Globus pallidus (tissue), 1 donor: Measurements from ENCODE around the gene TCP11.
A peak's percentile ranks its signal among the peaks of the same experiment; 100 is the strongest.
"Not testable (repeated sequence)": the region's sequence is repeated elsewhere in the genome, so short reads cannot be mapped to it uniquely, and the experiment has no call there.

Experiments used
- DNase-seq: peaks from one replicate; pipeline ENCODE4 v3.0.0-alpha.2; 2015; ENCODE audit warnings: low spot score

TCP11 gene

DNA sequence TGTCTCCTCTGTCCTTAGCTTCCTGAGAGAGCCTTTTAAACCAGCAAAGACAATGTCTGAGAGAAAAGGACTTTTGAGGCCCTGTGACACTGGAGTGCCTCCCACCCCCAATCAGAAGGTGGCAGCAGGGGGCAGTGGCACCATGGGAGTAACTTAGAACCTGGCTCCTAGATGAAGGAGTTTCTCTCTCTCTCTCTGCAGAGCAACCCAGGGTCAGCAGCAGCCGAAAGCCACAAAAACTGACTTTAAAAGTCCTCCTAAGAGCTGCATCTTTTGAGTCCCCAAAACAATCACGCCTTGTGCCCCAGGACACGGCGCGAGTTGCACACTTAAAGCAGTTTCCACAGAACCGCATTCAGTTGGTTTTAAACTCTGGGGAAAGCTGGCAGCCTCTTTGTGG, 5.3 kb upstream of the TCP11 start:
- DNase-seq, result peak; percentile 70

DNA sequence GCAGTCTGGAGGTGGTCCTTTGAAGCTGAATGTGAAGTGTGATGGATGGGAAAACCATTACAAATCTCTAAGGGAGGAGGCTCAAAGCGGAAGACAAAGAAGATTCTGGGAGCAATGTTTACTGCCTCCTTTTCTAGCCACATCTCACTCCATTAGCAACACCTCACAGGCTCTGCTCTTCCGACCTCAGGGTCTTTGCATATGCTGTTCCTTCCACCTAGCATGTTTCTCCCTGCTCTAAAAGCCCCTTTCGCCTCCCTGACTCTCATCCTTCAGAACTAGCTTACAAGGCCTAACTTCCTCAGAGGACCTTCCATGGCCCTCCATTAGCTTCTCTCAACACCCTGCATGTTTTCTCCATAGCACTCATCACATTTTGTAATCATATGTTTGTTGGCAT, 4.6 kb upstream of the TCP11 start:
- no peak for DNase-seq

DNA sequence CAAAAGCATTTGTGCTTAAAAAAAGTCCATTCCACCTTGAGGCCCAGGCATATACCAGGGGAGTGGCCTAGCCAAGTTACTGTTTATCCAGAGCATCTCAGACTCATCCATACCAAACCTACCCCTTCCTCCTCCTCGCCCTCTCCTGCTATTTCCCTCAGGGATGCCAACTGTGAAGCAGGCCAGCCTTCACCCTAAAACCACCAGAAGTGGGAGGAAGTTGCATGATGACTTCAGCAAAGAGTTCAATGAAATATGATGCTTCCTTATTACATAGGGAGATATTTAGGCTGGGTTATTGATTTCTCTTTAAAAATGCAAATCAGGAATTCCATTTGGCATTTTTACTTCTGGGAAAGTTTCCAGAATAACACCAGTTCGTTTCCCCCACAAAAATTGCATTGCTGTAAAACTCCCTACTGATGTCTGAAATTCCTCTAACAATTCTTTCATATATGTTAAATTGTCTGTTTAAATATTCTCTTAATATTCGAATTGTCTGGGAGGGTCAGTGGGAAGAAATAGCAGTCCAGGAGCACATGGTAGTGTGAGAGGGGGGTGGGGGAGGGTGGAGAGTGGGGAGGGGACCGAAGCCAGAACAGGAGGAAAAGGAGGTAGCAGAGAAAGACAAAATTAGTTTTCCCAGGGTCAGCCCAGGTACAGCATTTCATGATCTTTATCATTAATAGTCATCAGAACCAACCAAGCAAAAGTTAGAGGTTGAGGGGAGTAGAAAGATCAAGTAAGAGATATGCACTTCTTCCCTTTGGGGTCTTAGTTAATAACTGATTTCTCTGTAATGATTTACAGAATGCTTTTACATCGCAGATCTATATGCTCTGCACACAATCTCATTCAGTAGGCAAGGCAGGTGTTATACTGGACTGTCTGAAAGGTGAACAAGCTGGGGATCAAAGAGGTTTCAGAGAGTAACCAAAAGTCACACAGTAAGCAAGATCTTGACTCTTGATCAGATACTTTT, 1.7 kb upstream of the TCP11 start:
- DNase-seq, result no peak

DNA sequence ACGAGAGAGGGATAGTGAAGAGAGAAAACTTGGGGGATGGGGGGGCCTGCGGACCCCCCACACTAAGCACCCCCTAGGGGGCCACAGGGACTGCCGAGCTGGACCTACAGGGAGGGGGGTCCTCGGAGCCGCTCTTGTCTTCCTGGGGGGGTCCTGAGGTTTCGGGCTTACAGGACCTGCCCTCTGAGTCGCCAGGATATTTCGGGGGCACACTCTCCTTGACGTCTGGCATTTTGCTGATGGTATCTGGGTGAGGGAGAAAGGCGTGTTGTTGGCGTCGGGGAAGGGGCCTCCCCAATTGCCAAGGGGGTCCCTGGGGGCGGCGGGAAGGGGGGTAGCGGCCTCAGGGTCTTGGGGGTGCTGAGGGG, 516 bp downstream of the TCP11 start:
- DNase-seq, result no peak

DNA sequence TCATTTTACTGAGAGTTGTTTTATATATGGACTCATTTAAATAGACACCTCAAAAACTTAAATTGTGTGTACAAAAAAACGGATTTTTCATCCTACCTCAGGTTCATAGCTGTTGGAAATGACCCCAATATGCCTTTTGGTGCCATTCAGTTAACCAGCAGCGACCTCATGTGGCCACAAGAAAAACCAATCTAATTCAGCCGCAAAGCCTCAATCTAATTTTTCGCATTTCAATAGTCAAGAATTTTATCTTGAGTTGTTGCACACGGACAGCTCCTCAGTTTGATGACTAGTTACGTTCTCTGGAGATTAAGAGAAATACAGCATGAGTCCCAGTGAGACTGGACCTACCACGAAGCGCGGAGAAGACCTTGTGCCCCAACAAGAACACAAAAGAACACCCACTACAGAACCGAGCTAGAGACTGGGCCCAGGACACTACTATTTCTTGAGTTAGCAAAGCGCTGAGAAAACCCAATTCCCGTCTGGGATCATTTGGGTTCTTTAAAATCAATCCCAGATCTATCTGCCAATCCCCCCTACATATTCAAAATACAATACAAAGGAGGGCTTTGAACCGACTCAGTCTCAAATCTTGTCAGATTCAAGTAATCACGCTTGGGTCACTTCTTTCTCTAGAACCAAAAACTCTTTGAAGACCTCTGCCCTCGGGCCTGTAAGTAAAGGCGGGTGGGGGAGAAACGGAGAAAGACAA, 1.1 kb downstream of the TCP11 start:
- DNase-seq, result peak; percentile 77

DNA sequence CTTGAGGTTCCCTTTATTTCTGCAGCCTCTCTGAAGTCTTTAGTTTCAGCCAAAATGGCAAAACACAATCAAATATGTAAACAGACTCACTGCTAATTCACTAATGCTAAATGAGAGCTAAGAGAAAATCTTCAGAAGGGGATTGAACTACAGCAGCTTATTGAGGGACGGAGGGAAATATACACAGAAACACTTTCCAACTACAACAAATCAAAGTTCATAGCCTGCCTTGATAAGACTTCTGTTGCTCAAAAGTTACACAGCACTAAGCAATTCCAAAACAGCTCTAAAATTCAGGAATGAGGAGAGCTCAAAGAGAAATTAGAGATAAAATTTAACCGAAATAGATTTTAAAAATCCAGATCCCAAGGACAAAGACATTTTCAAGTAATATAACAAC, 1.7 kb downstream of the TCP11 start:
- no peak for DNase-seq

DNA sequence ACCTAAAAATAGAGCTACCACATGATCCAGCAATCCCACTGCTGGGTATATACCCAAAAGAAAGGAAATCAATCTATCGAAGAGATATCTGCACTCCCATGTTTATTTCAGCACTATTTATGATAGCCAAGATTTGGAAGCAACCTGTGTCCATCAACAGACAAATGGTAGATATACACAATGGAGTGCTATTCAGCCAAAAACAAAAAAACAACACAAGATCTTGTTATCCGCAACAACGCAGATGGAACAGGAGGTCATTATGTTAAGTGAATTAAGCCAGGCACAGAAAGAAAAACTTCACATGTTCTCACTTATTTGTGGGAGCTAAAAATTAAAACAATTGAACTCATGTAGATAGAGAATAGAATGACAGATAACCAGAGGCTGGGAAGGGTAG, 2.9 kb downstream of the TCP11 start:
- not testable (repeated sequence) for DNase-seq

DNA sequence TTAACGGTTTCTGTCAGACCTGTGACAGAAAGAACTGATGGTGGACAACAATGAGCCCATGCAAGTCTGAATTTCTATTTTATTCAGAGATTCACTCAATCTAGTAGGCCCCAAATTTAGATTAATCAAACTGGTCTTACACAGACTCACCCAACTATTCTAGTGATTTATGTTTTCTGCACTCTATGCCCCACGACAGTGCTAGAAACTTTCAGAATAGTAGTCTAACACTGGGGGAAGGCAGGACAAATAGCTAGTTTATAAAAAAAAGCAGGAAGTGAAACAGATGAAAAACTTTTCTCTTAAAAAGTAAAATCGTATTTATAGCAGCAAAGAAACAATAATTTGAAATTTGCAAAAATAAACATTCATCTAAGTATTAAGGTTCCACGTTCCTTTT, 5.0 kb downstream of the TCP11 start:
- DNase-seq, result no peak

DNA sequence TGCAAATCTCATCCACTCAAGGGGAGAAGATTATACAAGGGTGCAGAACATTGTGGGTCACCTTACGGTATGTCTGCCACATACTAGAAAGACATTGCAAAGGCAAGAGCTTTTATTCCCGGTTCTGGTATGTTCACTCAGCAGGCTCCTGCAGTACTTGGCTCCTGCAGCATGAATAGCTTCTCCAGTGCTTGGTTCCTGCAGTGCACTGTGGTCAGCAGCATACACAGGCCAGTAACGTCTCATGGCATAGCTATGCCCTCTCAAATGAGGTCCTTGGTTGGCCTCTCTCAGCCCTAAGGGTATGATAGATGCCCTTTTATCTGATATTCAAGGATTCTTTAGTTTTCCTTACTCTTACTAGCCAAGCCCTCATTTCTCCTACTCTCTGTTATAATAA, 12.6 kb downstream of the TCP11 start:
- DNase-seq, result no peak

DNA sequence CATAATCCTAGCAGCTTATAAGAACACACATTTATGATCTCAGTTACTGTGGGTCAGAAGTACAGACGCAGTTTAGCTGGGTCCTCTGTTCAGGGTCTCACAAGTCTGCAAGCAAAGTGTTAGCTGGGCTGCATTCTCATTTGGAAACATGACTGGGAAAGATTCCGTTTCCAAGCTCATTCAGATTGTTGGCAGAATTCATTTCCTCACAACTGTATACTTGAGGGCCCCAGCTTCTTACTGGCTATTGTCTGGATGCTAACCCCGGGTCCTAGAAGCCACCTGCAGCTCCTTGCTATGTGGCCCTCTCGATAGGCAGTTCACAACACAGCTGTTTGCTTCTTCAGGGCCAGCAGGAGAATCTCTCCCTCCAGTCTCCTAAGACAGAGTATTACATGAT, 13.1 kb downstream of the TCP11 start:
- no peak for DNase-seq

DNA sequence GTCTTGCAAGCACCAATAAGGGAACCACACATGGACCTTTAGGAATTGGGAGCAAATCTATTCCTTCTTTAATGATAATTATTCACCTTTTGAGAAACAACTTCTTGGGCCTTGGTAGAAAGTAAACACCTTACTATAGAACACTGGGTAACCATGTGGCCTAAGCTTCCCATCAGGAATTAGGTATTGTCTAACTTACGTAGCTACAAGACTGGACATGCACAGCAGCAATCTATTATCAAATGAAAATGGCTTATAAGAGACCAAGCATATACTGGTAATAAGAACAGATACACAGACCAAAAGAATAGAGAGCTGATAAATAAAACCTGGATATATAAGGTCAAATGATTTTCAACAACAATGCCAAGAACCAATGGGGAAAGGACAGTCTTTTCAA, 16.8 kb downstream of the TCP11 start:
- DNase-seq, result no peak

DNA sequence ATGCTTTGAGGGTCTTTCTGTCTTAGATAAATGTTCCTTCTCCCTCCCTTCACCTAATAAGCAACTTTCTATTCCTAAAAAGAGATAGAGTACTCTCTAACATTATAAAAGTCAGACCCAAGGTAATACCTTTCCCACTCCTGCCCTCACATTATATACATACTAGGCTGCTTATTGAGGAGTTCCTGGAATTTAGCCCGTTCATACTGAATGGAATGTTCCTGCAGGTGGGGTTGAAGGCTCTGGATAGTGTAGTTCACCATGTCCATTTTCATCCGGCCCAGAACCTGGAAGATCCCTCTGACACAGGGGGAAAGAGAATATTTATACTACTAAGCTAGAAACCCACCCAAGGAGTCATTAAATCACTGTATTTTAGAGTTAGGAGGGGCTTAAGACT, 20.4 kb downstream of the TCP11 start:
- DNase-seq, result no peak

DNA sequence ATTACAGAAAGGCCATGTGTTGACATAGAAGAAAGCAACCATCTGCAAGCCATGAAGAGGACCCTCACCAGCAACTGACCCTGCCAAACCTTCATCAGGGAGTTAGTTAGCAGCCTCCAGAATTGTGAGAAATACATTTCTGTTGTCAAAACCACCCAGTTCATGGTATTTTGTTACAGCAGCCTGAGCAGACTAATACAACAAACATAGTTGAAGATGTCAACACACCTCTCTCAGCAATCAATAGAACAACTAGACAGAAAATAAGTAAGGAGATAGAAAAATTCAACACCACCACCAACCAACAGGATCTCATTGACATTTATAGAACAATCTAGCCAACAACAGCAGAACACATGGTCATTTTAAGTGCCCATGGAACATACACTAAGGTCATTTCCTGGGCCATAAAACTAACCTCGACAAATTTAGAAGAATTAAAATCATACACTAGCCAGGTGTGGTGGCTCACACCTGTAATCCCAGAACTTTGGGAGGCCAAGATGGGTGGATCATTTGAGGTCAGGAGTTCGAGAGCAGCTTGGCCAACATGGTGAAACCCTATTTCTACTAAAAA, 32.7 kb downstream of the TCP11 start:
- no peak for DNase-seq

DNA sequence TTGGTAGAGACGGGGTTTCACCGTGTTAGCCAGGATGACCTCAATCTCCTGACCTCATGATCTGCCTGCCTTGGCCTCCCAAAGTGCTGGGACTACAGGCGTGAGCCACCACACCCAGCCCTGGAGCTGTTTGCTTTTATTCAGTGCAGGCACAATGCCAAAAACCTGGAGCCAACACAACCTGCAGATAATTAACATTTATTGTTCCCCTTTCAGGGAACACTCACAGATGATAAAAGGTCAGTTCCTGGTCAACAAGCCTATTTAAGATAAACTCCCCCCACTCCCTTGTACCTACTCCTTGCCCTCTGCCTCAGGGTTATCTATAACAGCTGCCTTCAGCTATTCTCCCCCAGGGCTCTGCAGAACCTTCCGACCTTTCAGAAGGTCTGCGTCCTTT, 33.4 kb downstream of the TCP11 start:
- not testable (repeated sequence) for DNase-seq

DNA sequence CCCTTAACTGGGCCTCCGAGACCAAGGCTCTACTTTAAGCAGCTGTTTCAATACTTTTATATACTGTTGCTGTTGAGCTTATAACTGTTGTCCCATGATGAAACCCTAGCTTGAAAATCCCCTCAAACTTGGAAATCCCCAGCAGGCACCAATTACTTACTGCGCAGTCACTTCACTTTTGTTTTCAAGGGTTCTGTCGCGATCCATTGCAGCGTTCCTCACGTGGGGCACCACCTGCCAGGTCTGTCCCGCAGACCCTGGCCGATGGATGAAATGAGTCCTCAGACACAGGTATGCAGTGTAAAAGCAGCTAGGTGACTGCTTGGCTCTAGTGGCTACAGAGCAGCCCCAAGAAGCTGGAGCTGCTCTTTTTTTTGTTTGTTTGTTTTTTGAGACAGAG, 33.9 kb downstream of the TCP11 start:
- DNase-seq, result not testable (repeated sequence)

DNA sequence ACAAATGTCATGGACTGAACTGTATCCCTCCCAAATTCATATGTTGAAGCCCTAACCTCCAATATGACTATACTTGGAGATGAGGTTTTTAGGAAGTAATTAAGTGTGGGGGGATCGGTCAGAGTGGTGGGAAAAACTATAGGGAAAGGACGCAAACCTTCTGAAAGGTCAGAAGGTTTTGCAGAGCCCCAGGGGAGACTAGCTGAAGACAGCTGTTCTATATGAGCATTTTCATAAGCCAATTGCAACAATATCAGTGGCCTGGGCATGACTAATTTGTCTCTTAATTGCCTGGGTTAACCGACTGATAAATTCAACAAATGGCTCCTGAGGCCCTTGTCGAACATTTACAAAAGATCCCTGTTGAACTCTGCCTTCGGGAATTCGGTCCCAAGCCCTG, 35.1 kb downstream of the TCP11 start:
- not testable (repeated sequence) for DNase-seq

DNA sequence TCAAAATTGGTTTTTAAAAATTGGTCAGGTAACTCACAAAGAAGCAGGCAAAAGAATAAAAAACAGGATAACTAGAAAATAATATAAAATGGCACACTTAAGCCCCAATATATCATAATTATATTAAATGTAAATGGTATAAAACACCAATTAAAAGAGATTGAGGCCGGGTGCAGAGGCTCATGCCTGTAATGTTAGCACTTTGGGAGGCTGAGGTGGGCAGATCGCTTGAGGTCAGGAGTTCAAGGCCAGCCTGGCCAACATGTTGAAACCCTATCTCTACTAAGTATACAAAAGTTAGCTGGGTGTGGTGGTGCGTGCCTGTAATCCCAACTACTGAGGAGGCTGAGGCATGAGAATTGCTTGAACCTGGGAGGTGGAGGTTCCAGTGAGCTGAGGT, 36.1 kb downstream of the TCP11 start:
- no peak for DNase-seq

DNA sequence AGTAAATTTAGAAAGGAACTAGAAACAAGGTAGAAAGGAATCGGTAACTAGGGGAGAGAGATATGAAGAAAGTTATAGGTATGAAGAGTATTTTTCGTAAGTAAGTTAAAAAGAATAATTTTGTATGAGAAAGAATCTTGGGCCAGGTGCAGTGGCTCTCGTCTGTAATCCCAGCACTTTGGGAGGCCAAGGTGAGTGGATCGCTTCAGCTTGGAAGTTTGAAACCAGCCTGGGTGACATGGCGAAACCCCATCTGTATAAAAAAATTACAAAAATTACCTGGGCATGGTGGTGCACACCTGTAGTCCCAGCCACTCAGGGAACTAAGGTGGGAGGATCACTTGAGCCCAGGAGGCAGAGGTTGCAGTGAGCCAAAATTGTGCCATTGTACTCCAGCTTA, 42.0 kb downstream of the TCP11 start:
- no peak for DNase-seq

DNA sequence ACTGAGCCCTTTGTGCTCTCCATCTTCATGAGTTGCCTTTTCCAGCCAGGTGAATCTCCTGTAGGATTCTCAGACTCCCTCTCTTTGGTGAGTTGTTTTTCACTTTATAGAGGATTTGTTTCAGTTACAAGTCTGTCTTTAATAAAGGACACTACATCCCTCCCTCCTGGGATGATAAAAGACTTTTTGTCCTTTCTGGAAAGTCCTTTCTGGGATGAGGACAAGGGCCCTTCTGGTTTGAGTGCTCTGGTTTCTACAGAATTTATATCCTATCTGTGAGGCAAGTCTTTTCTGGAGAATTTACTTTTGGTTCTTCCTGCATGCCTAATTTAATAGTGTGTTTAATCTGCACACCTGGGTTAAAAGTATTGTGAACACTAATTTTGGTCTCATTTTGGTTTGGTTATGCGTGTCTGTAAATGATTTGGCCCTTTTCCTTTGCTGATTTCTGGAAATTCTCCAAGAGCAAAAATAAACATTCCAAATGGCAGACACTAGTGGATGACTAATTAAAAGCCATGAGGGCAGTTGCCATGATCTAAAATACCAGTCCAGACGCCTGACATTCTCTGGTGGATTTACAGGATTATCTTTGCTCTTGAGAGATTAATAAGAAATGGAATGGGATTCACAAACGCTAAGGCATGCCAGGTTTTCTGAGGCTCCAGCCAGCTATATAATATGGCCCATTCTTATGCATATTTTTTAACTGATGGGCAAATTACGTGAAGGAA, 44.8 kb downstream of the TCP11 start:
- no peak for DNase-seq

DNA sequence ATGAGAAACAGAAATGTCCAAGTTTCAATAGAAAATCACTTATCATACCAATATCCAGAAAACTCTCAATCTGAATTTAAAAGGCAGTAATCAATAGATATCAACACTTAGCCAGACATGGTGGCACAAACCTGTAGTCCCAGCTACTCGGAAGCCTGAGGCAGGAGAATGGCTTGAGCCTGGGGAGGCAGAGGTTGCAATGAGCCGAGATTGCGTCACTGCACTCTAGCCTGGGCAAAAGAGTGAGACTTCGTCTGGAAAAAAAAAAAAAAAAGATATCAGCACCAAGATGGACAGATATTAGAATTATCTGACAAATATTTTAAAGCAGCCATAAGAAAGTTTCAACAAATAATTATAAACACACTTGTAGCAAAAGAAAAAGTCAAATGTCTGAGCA, 47.0 kb downstream of the TCP11 start:
- no peak for DNase-seq

DNA sequence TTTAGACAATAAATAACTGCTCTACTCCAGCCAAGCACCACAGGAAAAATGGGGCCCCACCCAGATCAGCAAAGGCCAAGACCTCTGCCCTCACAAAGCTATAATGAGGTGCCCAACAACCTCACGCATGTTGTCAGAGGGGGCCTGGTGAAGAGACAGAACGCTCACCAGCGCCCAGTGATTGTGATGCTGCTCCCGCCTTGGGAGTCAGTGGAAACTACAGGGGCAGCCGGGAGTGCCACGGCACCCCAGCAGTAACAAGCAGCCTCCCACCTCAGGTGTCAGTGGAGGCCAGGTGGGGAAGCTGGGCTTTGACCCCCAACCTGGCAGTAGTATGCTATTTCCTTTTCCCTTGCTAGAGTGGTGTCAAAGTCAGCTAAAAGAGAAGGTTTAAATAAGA, 47.4 kb downstream of the TCP11 start:
- no peak for DNase-seq

DNA sequence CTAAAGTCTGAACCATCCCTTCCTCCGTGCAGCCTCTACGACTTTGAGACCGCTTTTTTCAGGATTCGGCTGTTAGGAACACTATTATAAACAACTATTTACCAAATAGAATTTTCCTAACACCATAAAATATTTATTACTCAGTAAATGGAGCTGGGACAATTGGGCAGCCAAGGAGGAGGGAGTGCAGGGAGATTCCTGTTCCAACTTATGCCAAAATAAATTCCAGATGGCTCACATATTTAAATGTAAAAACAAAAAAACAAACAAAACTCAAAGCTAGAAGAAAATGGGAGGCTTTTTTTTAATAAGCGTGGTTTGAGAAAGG, 48.1 kb downstream of the TCP11 start:
- DNase-seq, result no peak
